ENCODE measurements around the gene HP1BP3. TPM values are rescaled to one million over a fixed set of nuclear protein-coding genes. Genes with fewer than 3 reads are reported as not detected.

Gene HP1BP3
- total and polyA plus RNA-seq, 2 of the 4 experiments (the other 2 are of a cell fraction): 88.4 to 151 TPM

DNA sequence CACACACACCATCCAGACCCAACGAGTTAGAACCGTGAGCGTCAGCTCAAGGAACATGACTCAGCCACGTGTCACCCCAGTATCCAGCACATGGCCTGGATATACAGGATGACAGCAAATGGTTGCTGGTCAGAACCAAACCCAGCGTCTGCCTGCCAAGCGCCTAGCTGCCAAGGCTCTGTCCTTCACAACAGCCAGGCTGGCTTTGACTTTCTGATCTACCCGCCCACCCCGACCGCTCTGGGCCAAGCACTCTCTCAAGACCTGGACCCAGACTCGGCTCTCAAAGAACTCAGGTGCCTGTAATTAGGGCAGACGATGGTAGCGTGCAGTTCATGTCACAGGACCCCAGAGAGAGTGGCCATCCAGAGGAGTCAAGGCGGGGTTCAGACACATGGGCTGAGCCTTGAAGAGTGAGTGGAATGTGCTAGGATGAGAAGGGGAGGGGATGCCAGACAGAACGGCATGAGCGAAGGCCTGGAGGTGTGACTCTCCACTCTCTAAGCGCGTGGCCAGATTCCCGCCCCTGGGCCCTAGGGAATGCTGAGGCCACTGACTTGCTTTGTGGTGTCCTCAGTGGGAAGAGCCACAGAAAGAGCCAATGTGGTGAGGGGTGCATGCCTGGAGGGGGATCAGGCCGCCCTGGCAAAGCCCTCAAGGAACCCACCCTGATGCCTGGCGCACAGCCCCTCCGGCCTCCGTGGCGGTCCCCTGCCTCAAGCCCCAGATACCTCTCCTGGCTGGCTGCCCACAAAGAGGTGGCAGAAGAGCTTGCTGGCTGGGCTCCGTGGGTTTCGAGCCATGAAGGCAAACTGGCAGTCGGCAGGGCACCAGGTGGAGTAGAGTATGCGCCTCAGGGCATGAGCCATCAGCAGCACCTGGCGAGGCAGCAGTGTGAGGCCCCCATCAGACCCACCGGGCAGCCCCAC is 61.7 kb downstream of the HP1BP3 start:
- Histone ChIP-seq H2BK5ac (ENCODE audit: low read depth, low read length, poor library complexity, severe bottlenecking) (no peak overlapping the region), H4K20me1 (ENCODE audit: insufficient read depth, low read length) (no peaks in the 10 kb centered on the region; the same call in 1 of the 2 replicates), H3K4me1 (ENCODE audit: control insufficient read depth, insufficient read depth, low read length) (no peaks in the 10 kb centered on the region), H4K5ac (ENCODE audit: low read depth, low read length) (no peak overlapping the region), H3K79me1 (ENCODE audit: low read depth in 1 of 2, low read length in 2 of 2) (peaks cover 0 to 18% of the 10 kb centered on the region in 2 experiments; a peak in 2 of 4 replicates), H2BK15ac (ENCODE audit: low read depth, low read length) (peak overlapping the region; percentile 36; the same call in 1 of the 3 replicates), H3K9me1 (ENCODE audit: insufficient read depth, low read length) (0 out of 2 replicates have a peak, but pooled peaks cover 6% of the 10 kb centered on the region), H4K91ac (ENCODE audit: insufficient read depth, low read depth, low read length) (peak overlapping the region; percentile 13; the same call in 1 of the 2 replicates), H3K23ac (ENCODE audit: low read depth, low read length) (no peak overlapping the region), H3K36me3 (ENCODE audit: control insufficient read depth, insufficient read depth, low read length) (no peaks in the 10 kb centered on the region), H3K4ac (ENCODE audit: low read depth, low read length) (peak overlapping the region; percentile 60), H3K56ac (ENCODE audit: extremely low read depth, insufficient read depth, low read length) (no peak overlapping the region), H3K27ac (ENCODE audit: insufficient read depth, low read length) (no peak overlapping the region), H2BK120ac (ENCODE audit: low read depth, low read length) (0 out of 2 replicates have a peak overlapping the region, but pooled peaks have one; percentile 23), H3K9me3 (ENCODE audit: control insufficient read depth, insufficient read depth, low read length) (no peaks in the 10 kb centered on the region), H3K18ac (ENCODE audit: low read depth, low read length) (no peak overlapping the region), H2AK5ac (ENCODE audit: low read depth, low read length) (peak overlapping the region; percentile 67), H3K4me3 (ENCODE audit: insufficient read depth, low read depth, low read length) (no peak overlapping the region), H4K8ac (ENCODE audit: low read depth in 2 of 2, low read length in 2 of 2) (peak overlapping the region in 1 of 2 experiments; percentile 39; a peak in 1 of 4 replicates), H2AK9ac (replicated peaks; ENCODE audit: low read depth, low read length, poor library complexity) (peak overlapping the region; percentile 1), H3K14ac (replicated peaks; ENCODE audit: low read depth, low read length) (peak overlapping the region; percentile 46; the same call in 1 of the 2 replicates), H3K9ac (ENCODE audit: low read depth, low read length) (no peak overlapping the region), H2BK20ac (ENCODE audit: low read depth, low read length) (no peak overlapping the region; the same call in 1 of the 2 replicates), H2AFZ (replicated peaks; ENCODE audit: low read length, poor library complexity) (peak overlapping the region; percentile 65), H3K27me3 (ENCODE audit: control insufficient read depth, insufficient read depth, low read length) (no peaks in the 10 kb centered on the region), H3K4me2 (ENCODE audit: low read depth, low read length) (no peak overlapping the region)
- ChIA-PET CTCF (interaction anchor here (0.7 kb wide), 1 partner anchor 29 kb away, joined by 3 read pairs; no protein-coding TSS in a partner anchor), POLR2A (ENCODE audit: unreplicated experiment) (no interaction called here)
- intact Hi-C loops (cut with micrococcal nuclease): no loop called here
- in situ Hi-C loops (cut with MboI; ENCODE audit: low sequenced_read_pairs): no loop called here
- ATAC-seq (ENCODE audit: low read depth) (peak; percentile 74), DNase-seq (peak; percentile 92)
- TF ChIP-seq SMC3 (IDR thresholded peaks at IDR 0.05; ENCODE audit: low read depth, low read length): no peak
- no peak for TF ChIP-seq RCOR1 (IDR thresholded peaks at IDR 0.05; ENCODE audit: insufficient replicate concordance, low read length)
- TF ChIP-seq BHLHE40 (IDR thresholded peaks at IDR 0.05; ENCODE audit: low read depth, low read length): peak; percentile 79
- TF ChIP-seq FOS (IDR thresholded peaks at IDR 0.05; ENCODE audit: low read depth, low read length): peak; percentile 44
- peak; percentile 88 for TF ChIP-seq MXI1 (IDR thresholded peaks at IDR 0.05; ENCODE audit: borderline replicate concordance, low read depth, low read length)
- TF ChIP-seq, protein P1, sequence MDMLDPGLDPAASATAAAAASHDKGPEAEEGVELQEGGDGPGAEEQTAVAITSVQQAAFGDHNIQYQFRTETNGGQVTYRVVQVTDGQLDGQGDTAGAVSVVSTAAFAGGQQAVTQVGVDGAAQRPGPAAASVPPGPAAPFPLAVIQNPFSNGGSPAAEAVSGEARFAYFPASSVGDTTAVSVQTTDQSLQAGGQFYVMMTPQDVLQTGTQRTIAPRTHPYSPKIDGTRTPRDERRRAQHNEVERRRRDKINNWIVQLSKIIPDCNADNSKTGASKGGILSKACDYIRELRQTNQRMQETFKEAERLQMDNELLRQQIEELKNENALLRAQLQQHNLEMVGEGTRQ (IDR thresholded peaks at IDR 0.05; ENCODE audit: low read depth, low read length): peak; percentile 76
- TF ChIP-seq, protein P2, sequence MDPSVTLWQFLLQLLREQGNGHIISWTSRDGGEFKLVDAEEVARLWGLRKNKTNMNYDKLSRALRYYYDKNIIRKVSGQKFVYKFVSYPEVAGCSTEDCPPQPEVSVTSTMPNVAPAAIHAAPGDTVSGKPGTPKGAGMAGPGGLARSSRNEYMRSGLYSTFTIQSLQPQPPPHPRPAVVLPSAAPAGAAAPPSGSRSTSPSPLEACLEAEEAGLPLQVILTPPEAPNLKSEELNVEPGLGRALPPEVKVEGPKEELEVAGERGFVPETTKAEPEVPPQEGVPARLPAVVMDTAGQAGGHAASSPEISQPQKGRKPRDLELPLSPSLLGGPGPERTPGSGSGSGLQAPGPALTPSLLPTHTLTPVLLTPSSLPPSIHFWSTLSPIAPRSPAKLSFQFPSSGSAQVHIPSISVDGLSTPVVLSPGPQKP (IDR thresholded peaks at IDR 0.05; ENCODE audit: borderline replicate concordance, low read depth, low read length): no peak
- no peak for TF ChIP-seq CHD1 (IDR thresholded peaks at IDR 0.05; ENCODE audit: low read depth, low read length)
- dilution Hi-C loops (cut with HindIII; ENCODE audit: low sequenced_read_pairs, unreplicated experiment): no loop called here
- WGBS, 2 experiments (ENCODE audit: extremely low coverage in 2 of 2, insufficient read length in 1 of 2): 71% methylated on average over 16 of the region's 29 CpGs; no CpG with 5 or more reads in 1 of the 2 experiments
- BruUV-seq (replicated peaks): no TSS peak
